Left ventricle myocardium inferior (tissue), 1 donor: ENCODE measurements around the gene POU4F1. TPM values are rescaled to one million over a fixed set of nuclear protein-coding genes. Genes with fewer than 3 reads are reported as not detected.
"Not testable (repeated sequence)": the region's sequence is repeated elsewhere in the genome, so short reads cannot be mapped to it uniquely, and the experiment has no call there.

Experiments
- DNase-seq: peaks from one replicate; pipeline ENCODE4 v3.0.0-alpha.2; 2020
- H3K27ac ChIP-seq: fragments of 200-600 bp; replicated peaks from 2 replicates; pipeline ENCODE4 v1.8.0; 2021
- H3K27me3 ChIP-seq: fragments of 200-600 bp; 2 replicates; pipeline ENCODE4 v1.8.0; 2021; ENCODE audit warnings: low read depth
- H3K36me3 ChIP-seq: fragments of 200-600 bp; 2 replicates; pipeline ENCODE4 v1.8.0; 2021
- H3K4me1 ChIP-seq: fragments of 200-600 bp; 2 replicates; pipeline ENCODE4 v1.8.0; 2021
- H3K4me3 ChIP-seq: fragments of 200-600 bp; 2 replicates; pipeline ENCODE4 v1.8.0; 2021; ENCODE audit warnings: mild to moderate bottlenecking, moderate library complexity
- H3K9me3 ChIP-seq: fragments of 200-600 bp; replicated peaks from 2 replicates; pipeline ENCODE4 v1.8.0; 2021
- CTCF ChIP-seq: fragments of 200-600 bp; IDR thresholded peaks from 2 replicates; pipeline ENCODE4 v1.8.0; 2021; ENCODE audit warnings: antibody characterized with exemption, mild to moderate bottlenecking, borderline replicate concordance
- intact Hi-C: fragments of 100-400 bp; cut with micrococcal nuclease; formaldehyde crosslinking; loops from one replicate; pipeline ENCODE4 v1.11.0; 2022
- long read RNA-seq: library from polyadenylated mRNA; unstranded; transcript quantifications from one replicate; pipeline ENCODE4 v2.0.0, GENCODE V29; 2021
- total RNA-seq: library from RNA; stranded (reverse); fragmentation: NEBNext Ultra II Directional; extraction: Animal tissue kit (Norgen Biotek cat#: 25700); gene quantifications from one replicate; pipeline ENCODE4 v1.2.1, GENCODE V29; 2021
- donor health status: DM: no; HTN: yes; CAD: no; lungs with severe emphysema.

Gene POU4F1
- total RNA-seq, result not detected
- long read RNA-seq, result 0 reads

DNA sequence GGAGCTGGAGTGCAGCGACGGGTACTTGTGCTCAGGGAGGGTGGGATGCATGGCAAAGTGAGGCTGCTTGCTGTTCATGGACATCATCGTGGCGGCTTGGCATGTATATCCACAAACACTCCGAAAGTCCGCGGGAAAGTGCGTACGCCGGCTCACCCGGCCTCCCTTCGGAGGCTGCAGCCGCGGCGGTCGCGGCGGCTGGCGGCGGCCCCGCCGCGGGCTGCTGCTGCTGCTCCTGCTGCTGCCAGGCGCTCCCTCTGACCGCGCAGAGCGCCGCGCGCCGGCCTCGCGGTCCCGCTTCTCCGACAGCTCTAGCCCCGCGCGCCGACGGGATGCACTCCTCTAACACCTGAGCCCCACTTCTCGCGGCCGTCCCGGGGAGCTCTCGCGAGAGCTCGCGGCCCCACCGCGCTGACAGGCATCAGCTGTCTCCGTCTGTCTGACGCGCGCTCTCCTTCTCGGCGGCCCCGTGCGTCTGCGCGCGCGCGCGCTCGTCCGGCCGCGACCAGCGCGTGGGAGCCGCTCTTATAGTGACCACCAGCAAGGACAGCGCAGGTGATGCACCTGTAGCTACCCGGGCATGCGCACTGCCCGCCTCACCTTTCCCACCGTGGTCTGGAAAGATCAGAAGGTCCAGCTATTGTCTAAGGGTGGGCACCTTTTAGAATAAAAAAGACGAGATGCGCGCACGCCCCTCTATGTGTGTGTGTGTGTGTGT lies at the start of gene POU4F1:
Gene POU4F1, minus strand, starts transcription at position 313 of the 718 bp plus-strand sequence. Its CDS starts 226 bp downstream, at position 87.
- Histone ChIP-seq H3K4me3 (peak within 1 kb of the TSS; percentile 56), H3K9me3 (no peaks in the 10 kb centered on the region), H3K27me3 (peaks cover 97% of the 10 kb centered on the region), H3K4me1 (peaks cover 43% of the 10 kb centered on the region), H3K36me3 (no peaks in the 10 kb centered on the region), H3K27ac (no peak within 1 kb of the TSS)
- DNase-seq, result peak; percentile 17
- TF ChIP-seq CTCF, result no peak
- intact Hi-C loops, result no loop called here

GRCh38 chr13:78652651-78653050 lies 49.3 kb upstream of the POU4F1 start:
- intact Hi-C loops, result no loop called here

GRCh38 chr13:78650717-78651083 lies 47.3 kb upstream of the POU4F1 start:
- H3K27me3 ChIP-seq, result no peaks in the 10 kb centered on the region
- no peak overlapping the region for H3K4me3 ChIP-seq
- TF ChIP-seq CTCF, result no peak
- H3K4me1 ChIP-seq, result peaks cover 81% of the 10 kb centered on the region
- intact Hi-C loops, result no loop called here
- no peak overlapping the region for H3K27ac ChIP-seq
- H3K36me3 ChIP-seq, result no peaks in the 10 kb centered on the region
- no peaks in the 10 kb centered on the region for H3K9me3 ChIP-seq
- DNase-seq, result no peak

More at GRCh38 chr13:78652651-78653050, 49.3 kb upstream of the POU4F1 start:
- Histone ChIP-seq H3K4me1 (peaks cover 74% of the 10 kb centered on the region), H3K4me3 (no peak overlapping the region), H3K9me3 (no peaks in the 10 kb centered on the region), H3K36me3 (no peaks in the 10 kb centered on the region), H3K27me3 (no peaks in the 10 kb centered on the region), H3K27ac (no peak overlapping the region)
- DNase-seq, result no peak
- no peak for TF ChIP-seq CTCF

DNA sequence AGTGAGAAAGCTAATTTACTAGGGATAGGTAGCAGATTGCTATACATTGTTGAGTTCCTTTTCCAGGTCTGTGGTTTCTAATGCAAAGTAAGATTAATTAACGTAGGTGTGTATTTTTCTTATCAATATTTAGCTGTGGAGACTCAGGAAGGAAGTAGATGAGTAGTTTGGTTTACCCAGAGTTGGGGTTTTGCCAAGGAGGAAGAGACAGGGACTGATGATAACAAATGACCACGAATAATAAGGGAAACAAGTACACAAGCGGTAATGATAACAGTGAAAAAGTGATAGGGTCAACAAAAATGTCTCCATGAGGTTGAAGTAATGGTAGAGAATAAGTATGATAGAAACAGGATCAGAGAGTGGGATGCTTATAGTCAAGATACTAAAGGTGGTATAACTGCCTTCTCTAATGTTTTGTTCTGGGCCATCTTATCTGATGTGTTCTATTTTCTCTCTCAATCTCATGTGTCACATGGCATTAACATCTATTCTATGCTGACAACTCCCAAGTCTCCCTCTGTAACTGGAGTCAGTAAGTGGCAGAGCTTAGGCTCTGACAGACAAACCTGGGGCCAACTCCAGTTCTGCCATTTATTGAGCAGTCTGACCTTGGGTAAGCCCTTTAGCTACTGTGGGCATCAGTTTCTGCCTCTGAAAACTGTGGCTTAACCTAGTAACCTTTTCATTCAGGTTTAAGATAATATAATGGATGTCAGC lies 46.8 kb upstream of the POU4F1 start:
- no peak overlapping the region for H3K27ac ChIP-seq
- no peak overlapping the region for H3K4me3 ChIP-seq
- no peak for TF ChIP-seq CTCF
- H3K36me3 ChIP-seq, result no peaks in the 10 kb centered on the region
- no peak for DNase-seq
- peaks cover 75% of the 10 kb centered on the region for H3K4me1 ChIP-seq
- H3K9me3 ChIP-seq, result no peaks in the 10 kb centered on the region
- intact Hi-C loops, result no loop called here
- H3K27me3 ChIP-seq, result no peaks in the 10 kb centered on the region

DNA sequence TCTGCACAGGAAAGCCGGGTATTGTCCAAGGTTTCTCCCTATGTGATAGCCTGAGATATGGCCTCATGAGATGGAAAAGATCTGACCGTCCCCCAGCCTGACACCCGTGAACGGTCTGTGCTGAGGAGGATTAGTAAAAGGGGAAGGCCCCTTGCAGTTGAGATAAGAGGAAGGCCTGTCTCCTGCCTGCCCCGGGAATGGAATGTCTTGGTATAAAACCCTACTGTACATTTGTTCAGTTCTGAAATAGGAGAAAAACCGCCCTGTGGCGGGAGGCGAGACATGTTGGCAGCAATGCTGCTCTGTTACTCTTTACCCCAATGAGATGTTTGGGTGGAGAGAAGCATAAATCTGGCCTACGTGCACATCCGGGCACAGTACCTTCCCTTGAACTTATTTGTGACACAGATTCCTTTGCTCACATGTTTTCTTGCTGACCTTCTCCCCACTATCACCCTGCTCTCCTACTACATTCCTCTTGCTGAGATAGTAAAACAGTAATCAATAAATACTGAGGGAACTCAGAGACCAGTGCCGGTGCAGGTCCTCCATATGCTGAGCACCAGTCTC lies 43.8 kb upstream of the POU4F1 start:
- H3K36me3 ChIP-seq, H3K9me3 ChIP-seq, H3K4me3 ChIP-seq, H3K27me3 ChIP-seq, DNase-seq, intact Hi-C loops: not testable (repeated sequence)
- Histone ChIP-seq H3K27ac (peak overlapping the region; percentile 2), H3K4me1 (peaks cover 46% of the 10 kb centered on the region)

- no peaks in the 10 kb centered on the region for H3K9me3 ChIP-seq
- intact Hi-C loops, result no loop called here
- peaks cover 4% of the 10 kb centered on the region for H3K4me1 ChIP-seq
- no peak overlapping the region for H3K27ac ChIP-seq
- no peak overlapping the region for H3K4me3 ChIP-seq
- H3K36me3 ChIP-seq, result peaks cover 79% of the 10 kb centered on the region
- H3K27me3 ChIP-seq, result no peaks in the 10 kb centered on the region
- no peak for DNase-seq
- no peak for TF ChIP-seq CTCF
These were observed 34.9 kb upstream of the POU4F1 start for GRCh38 chr13:78638216-78638615.
